Measurements from ENCODE around the gene PTCHD4.
"Not testable (repeated sequence)": the region's sequence is repeated elsewhere in the genome, so short reads cannot be mapped to it uniquely, and the experiment has no call there.

PTCHD4 gene

GRCh38 chr6:48111575-48111974, 578 bp upstream of the PTCHD4 start:
- TF ChIP-seq, protein P1, sequence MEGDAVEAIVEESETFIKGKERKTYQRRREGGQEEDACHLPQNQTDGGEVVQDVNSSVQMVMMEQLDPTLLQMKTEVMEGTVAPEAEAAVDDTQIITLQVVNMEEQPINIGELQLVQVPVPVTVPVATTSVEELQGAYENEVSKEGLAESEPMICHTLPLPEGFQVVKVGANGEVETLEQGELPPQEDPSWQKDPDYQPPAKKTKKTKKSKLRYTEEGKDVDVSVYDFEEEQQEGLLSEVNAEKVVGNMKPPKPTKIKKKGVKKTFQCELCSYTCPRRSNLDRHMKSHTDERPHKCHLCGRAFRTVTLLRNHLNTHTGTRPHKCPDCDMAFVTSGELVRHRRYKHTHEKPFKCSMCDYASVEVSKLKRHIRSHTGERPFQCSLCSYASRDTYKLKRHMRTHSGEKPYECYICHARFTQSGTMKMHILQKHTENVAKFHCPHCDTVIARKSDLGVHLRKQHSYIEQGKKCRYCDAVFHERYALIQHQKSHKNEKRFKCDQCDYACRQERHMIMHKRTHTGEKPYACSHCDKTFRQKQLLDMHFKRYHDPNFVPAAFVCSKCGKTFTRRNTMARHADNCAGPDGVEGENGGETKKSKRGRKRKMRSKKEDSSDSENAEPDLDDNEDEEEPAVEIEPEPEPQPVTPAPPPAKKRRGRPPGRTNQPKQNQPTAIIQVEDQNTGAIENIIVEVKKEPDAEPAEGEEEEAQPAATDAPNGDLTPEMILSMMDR (IDR thresholded peaks at IDR 0.05; ENCODE audit: borderline replicate concordance, insufficient read depth, low read depth, low read length), result no peak
- no peak overlapping the region for H3K4me3 ChIP-seq (ENCODE audit: low read depth, low read length)

- no peak overlapping the region for H3K4me3 ChIP-seq (ENCODE audit: low read depth, low read length)
- TF ChIP-seq, protein P1 (IDR thresholded peaks at IDR 0.05; ENCODE audit: borderline replicate concordance, insufficient read depth, low read depth, low read length), result no peak
Observed at GRCh38 chr6:48110436-48111142, 408 bp downstream of the PTCHD4 start.

DNA sequence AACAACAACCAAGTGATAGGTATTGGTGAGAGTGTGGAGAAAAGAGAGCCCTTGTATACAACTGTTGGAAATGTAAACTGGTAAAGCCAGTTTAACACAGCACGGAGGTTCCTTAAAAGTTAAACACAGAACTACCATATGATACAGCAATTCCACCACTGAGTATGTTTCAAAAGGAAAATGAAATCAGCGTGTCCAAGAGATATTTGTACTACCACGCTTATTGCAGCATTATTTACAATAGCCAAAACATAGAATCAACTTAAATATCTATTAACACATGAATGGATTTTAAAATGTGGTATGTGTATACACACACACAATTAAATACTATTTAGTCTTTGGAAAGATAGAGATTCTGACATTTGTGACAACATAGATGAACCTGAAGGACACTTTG, 1.1 kb downstream of the PTCHD4 start:
- TF ChIP-seq, protein P1 (IDR thresholded peaks at IDR 0.05; ENCODE audit: borderline replicate concordance, insufficient read depth, low read depth, low read length), result no peak

GRCh38 chr6:48102476-48103195, 8.4 kb downstream of the PTCHD4 start:
- not testable (repeated sequence) for H3K4me3 ChIP-seq (ENCODE audit: low read depth, low read length)

More for the DNA sequence above, 1.1 kb downstream of the PTCHD4 start:
- no peak overlapping the region for H3K4me3 ChIP-seq (ENCODE audit: low read depth, low read length)

- TF ChIP-seq, protein P1 (IDR thresholded peaks at IDR 0.05; ENCODE audit: borderline replicate concordance, insufficient read depth, low read depth, low read length), result no peak
- H3K4me3 ChIP-seq (ENCODE audit: low read depth, low read length), result no peak overlapping the region
Observed at GRCh38 chr6:48101290-48101689, 9.7 kb downstream of the PTCHD4 start.

DNA sequence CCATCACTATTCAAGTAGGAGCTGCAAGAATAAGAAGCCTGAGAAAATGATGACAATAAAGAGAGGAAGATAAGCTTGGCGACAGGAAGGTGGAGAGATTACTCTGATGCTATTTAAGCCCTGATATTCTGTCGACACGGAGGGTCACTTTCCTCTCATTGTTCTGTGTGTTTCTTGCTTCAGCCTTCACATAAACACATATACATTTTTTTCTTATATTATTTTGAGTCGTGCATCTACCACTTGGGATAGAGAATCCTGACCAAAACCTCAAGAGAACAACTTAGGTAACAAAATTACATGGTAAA, 10.5 kb downstream of the PTCHD4 start:
- no peak overlapping the region for H3K4me3 ChIP-seq (ENCODE audit: low read depth, low read length)
- TF ChIP-seq, protein P1 (IDR thresholded peaks at IDR 0.05; ENCODE audit: borderline replicate concordance, insufficient read depth, low read depth, low read length), result no peak

- TF ChIP-seq, protein P1 (IDR thresholded peaks at IDR 0.05; ENCODE audit: borderline replicate concordance, insufficient read depth, low read depth, low read length), result no peak
Observed at GRCh38 chr6:48099713-48100587, 11.0 kb downstream of the PTCHD4 start.

More at GRCh38 chr6:48099713-48100587, 11.0 kb downstream of the PTCHD4 start:
- no peak overlapping the region for H3K4me3 ChIP-seq (ENCODE audit: low read depth, low read length)

Data from GM12875 (cell line).